Stimulated activated CD4-positive, alpha-beta T cell treated with anti-CD3 and anti-CD28 coated beads, Interleukin-4, amount 100 ng/mL, for 24 hours (primary cell): ENCODE data around the gene MTUS2.

Experiments
- DNase-seq: peaks from one replicate; pipeline ENCODE4 v3.0.0-alpha.2; 2020

Gene MTUS2

DNA sequence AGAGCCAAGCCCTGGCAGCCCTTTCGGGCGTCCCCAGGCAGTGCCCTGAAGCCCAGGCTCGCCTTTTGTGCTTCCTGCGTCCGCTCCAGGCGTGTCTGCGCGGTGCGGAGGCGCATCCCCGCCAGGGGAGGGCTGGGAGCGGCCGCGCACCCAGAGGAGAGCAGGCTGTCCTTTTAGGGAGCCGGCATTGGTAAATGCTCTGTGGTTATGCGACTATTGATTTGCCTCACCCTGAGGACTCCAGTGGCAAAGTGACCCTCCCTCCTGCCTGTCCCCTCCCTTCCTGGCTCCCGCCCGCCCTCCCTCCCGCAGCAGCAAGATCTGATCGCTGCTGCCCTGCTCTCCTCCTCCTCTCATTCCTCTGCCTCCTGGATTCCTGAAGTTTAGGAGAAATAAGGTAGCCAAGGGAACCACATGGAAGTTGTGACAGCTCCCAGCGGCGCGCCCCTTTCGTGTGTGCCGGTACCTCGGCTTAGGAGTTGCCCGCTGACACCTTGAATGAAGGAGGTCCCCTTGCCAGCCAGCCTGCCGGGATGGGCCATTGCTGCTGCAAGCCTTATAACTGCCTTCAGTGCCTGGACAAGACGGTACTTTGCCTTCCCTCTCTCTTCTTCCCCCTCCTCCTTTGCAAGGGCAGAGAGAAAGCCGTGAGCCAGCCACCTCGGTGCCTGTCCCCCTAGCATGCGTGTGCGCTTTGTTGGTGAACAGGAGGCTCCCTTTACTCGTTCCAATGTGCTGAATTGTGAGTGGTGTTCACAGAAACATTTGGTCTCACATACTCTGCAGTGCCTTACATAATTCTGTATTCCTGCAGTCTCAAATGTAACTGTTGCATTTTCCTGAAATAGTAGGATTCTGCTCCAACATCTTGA lies 608.4 kb downstream of the MTUS2 start:
- DNase-seq, result no peak

DNA sequence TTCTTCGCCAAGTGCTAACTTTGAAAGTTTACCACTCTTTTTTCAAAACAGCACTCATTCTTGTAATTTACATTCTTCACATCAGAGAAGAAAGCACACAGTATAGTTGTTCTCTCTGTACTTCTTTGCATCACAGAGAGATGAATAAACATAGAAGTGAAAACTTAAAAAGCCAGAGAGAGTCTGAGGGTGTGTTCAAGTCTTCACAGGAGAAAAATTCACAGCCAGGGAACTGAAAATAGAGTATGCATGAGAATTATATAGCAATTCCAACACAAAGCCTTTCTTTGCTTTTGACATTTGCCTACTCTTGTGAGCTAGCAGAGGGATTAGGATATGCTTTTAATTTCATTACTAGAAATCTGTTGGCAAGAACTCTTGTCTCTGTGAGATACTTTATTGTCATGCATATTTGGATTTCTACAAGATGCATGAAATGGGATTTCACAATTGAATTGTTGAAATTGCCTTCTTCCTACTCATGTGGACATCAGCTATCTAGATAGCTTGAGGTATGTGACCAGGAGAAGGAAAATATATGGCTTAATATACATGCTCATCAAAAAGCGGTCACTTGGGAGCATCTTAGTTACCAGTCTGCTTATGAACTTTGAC lies 609.3 kb downstream of the MTUS2 start:
- DNase-seq, result no peak

DNA sequence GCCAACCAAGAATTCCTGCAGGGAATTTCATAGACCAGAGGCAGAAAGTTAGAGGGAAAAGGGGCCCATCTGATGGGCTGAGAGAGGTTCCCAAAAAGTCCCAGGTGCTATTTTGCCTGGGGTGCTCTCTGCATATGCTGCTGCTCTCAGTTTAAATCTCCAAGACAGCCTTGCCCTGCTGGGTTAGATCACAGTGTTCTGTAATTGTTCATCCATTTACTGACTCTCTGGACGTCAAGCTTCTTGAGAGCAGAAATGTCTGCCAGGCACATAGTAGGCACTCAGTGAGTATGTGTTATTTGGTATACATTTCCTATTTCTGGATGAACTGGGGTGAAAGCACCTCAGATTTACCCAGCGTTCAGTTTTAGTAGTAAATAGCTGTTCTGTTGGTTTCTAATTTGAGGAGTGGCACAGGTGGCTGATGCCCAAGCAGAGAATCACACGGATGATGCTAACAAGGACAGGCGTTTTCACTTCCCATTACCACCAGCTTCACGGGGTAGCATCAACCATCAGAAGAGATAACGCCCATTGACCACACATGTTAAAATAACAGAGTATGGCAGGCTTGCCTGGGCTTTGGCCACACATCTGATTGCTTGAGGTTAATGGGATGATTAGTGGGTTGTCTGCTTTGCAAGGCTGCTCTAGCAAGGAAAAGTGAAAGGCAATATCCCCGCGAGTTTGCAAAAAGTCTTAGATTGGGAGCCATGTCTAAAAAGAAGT lies 614.2 kb downstream of the MTUS2 start:
- DNase-seq, result no peak

DNA sequence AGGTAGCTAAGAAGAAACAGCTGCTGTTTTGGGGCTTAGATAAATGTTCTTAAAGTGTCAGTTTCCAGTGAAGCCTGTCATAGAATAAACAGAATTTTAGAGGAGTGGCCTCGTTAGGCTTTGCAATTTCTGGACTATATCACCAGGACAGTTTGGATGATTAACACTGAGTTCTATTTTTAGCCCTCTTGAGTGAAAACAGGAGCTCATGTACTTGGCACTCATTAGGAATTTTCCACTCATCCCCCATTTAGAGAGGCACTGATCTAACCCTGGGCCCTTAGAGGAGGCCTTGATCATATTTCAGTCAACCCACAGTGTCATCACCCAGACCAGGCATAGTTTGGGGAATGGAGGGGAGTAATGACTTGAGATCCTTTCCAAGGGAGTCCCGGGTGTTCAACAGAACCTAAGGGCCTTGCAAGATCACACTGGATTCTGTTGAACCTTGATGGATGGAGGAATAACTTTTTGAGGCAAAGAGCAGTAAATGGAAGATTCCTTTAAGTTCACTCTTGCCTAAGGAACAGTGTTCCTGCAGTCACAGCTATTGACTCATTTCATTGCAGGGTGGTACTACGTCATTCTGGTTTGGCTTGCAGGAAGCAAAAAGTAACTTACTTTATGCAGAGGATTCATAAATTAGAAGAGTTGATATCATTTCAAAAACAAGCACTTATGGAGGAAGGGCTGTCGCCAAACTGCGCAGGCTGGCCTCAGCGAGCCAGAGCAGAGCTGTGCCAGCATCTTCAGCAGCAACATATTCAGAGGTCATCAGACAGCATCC lies 615.2 kb downstream of the MTUS2 start:
- no peak for DNase-seq

DNA sequence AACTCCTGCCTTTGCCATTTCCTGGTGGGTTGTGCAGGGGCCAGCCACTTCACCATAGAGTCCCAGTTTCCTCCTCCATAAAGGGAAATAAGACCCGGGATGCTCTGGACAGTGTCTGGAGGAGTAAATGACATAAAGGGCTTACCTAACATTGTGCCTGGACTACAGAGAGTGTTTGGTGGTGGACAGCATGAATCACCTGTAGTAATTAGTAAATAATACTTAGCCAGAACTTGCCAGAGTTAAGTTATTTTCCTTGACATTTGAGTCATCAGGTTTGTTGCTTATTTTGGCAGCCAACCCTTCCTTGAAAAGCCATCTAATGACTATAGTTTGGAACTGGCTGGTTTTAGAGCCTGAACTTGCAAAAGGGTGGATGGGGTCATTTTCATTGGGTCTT lies 616.2 kb downstream of the MTUS2 start:
- no peak for DNase-seq

DNA sequence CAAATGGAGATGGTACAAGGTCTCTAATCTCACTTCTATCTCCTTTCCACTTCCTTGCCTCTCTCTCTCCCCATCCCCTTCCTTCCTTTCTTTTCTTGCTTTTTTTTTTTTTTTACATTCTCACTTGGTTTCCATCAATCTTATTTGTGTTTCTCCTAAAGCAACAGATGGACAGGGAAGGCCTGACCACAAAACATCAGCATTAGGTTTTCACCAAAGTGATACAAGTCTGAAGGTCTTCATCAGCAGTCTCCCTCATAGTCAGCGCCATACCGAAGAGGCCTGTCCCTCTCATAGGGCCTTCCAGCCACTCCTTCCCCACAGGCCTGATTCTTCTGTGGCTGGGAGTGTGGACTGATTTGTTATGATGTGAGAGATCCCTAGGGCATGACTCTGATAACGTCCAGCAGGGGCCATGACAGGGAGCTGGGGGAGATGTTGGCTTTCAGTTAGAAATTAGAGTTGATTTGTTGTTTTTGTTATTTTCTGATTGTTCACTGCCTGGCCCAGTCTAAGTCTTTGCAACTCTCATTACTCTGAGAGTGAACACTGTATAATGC lies 616.7 kb downstream of the MTUS2 start:
- no peak for DNase-seq

DNA sequence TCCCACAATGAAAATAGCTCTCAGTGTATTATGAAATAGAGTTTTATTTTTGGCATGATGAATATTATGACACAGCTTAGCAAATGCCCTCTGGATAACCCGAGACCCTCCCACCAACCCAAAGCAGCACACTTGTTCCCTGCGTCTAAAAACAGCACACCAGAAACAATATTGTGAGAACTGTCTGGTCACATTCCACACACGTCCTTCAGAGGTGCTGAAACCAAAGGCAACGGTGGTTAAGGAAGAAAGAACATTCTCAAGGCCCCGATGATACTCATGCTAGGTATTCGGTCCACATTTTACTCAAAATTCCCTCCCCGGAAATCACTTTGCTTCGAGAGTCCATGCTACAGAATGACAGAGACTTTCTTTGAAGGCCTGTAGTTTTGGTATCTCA lies 618.6 kb downstream of the MTUS2 start:
- no peak for DNase-seq

DNA sequence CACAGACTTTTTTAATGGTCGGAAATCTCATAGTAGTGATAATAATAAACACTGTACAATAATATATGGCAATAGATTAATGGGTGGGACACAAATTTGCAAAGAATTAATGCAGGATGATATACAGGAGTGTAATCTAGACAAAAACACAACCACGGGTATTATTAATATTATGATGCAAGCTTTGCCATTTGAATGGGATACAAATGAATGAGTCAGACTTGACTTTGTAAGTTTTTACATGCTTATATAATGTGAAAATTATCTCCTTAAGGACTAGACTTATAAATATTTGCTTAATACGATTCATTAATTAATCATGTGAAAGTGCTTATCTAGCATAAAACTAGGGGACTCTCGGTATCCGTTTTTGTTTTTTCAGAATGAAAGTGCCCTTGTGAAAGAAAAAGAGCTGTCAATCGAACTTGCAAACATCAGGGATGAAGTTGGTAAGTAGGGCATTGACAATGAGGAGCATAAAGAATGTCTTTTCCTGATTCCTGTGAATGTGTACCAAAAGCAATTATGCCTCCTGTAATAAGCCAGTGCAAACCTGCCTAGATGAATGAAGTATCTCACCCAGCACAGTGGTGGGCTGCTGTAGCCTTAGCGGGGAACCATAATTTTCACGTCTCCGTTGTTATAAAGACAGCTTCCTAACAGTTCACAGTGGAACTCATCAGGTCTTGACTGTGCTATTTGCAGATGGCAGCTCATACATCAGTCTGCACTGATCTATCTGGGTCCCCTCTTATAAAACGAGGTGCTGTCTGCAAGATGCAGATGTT lies 619.7 kb downstream of the MTUS2 start:
- DNase-seq, result no peak

DNA sequence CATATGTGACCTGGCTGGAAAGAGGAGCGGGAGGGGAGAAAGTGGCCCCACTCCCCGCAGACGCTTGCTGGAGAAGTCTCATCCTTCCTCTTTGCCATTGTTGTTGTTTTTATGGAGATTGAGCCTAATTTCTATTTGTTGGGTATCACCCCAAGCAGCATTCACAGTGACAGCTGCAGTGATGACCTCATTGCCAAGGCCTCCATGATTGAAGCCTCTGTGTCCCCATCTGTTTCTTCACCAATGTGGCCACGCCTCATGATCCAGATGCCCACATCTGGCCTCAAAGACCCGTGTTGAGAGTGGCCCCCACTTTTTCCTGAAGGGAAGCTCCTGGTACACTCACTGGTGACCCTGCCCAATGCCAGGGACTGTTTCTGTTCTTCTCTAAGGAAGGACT lies 621.2 kb downstream of the MTUS2 start:
- DNase-seq, result no peak

DNA sequence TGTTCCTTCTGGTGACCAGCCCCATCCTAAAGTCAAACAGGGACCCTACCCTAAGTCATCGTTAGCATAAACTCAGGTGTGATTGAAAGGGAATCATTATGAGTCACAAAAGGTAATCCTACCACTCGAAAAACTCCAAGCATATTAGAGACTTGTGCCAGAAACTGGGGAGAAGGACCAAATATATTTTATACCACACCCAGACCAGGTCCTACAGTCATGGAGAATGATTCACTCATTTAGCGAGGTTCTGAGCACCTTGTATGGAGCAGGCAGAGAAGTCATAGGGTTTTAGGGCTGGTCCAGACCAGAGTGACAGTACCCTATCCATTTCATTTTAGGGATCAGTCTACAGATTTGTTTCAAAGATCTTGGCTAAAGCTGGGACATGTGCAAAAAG lies 625.9 kb downstream of the MTUS2 start:
- DNase-seq, result no peak

DNA sequence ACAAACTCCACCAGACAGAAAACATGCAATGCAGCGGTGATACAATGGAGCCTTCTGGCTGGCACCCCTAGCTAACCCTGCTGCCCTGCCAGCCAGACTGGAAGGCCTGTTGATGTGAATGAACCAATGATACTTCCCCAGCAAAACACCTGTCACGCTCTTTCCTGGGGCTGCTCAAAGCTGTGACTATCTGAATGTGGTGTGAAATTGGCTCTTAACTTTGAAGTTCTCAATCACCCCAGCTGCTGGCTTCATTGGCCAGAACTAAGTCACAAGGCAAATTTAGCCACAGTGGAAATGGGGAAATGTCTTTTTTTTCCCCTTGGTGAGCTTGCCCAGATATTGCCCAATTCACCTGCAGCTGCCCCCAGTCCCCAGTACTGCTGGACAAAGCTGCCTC lies 628.0 kb downstream of the MTUS2 start:
- no peak for DNase-seq

DNA sequence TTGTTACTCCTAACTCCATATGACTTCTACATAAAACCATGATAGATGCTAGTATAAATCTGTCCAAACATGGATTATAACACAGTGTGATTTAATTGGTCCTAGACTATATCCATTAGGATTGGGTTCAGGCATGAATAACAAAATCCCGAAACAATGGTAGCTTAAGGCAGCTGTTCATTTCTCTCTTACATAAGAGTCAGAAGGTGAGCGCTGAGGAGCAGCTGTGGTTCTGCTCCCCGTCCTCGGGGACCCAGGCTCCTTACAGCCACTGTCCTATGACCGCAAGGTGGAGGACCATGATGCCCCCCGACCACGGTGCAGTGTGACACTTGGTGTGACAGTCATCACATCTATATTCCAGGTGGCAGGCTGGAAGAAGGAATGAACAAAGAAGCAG lies 629.6 kb downstream of the MTUS2 start:
- DNase-seq, result no peak

DNA sequence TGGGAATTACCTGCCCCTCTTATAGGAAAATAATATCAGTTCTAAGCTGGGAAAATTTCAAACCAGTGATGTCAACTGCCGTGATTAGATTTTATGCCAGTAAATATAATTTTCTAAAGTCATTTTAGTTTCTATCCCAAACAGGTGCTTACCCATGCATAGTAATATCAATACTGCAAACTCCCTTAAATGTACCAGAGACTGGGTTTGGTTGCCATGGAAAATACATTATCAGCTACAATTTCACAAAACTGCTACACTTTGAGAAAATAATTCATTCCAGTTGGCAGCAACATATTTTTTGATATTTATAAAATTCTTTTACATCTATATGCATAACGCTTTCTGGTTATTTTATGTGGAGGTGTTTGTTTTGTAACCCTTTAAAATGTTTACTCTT lies 631.8 kb downstream of the MTUS2 start:
- no peak for DNase-seq

DNA sequence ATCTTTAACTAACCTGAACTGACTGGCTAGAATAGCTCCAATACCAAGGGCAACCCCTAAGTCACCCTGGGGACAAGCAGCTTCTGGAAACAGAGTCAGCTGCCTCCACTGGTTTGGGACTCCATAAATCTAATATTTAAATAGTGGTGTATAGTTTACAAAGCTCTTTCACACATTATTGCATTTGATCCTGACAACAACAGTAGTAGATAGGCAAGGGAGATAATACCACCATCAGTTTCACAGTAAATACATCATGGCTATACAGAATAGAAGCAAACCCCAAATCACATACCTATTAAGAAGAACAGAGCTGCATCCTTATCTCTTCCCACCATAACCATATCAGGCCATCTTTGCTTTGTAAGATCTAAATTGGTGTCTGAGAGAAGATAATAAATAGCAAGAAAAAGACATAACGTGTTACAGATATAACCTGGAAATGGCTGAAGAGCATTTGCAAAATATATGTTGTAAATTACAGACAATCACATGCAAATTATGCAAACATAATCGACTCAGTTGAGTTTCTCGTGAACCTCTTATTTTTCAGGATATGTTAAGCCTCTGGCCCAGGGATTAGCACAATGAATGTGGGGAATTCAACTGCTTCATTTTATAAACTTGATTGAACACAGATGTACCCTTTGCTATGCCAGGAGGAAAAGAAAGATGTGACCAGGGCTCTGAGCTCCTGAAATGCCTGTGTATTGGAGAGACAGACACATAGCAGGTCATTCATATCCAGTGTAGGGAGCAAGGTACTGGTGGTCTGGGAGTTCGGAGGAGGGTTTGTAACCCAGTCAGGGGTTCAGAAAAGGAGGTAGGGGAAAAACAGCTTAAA lies 632.9 kb downstream of the MTUS2 start:
- no peak for DNase-seq

DNA sequence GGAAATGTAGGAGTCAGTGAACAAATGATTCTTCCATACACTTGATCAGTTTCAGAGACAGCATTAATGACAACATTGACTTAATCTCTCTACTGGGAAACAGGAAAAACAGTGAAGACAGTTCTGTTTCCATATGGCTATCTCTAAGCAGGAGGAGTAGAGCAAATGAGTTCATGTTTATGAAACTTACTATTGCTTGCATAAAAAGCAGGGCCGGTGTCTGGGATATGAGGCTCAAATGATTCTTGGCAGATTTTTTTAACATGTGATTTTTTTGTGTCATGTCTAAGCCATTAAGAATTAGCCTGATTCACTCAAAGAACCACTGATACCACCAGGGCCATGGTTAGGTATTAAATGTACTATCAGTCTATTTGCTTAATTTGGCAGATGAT lies 633.5 kb downstream of the MTUS2 start:
- DNase-seq, result no peak

DNA sequence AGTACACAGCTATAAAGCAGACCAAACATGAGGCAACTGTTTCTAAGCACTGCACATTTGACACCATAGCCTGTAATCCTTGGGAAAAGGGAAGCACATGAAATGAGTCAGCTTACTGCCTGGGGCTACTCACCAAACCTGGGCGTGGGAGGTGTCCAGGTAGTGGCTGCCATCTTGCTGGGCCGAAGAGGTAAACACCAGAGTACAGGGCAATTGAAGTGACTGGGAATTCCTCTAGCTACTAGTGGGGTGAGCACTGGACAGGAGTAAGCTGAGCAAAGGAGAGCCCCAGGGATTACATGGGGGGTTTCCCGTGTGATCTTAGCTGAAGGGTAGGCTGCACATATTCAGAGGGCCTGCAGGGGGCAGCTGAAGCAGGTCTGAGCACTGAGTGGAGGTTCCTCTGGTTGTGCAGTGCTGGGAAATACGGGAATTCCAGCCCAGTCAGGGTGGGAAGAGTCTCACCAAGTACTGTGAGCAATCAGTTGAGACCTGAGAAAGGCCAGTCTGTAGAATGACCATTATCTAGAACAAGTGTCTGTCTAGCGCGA lies 634.9 kb downstream of the MTUS2 start:
- DNase-seq, result no peak

DNA sequence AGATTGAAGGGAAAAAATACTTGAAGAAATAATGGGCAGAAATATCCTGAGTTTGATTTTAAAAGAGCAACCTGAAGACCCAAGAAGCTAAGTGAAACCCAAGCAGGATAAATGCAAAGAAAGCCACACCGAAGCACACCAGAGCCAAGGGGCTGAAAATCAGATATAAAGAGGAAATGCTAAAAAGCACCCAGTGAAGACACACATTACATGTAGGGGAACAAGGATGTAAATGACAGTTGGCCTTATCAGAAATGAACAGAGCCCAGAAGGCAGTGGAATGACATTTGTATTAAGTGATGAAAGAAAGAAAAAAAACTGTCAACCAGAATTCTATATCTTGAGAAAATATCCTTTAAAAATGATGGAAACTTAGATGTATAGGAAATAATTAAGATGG lies 636.3 kb downstream of the MTUS2 start:
- DNase-seq, result no peak

DNA sequence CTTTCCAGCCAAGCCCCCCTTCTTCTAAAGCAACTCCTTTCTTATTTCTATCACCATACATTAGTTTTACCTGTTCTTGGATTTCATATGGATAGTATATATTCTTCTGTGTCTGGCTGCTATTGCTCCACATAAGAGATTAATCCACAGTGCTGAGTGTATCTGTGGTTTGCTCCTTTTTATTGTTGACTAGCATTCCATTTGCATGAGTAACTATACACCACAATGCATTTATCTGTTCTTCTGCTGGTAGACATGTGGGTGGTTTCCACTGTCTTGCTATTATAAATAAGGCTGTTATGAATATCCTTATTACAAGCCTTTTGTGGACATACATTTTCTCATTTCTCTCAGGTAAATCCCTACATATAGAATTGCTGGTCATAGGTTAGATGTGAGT lies 637.2 kb downstream of the MTUS2 start:
- DNase-seq, result no peak

DNA sequence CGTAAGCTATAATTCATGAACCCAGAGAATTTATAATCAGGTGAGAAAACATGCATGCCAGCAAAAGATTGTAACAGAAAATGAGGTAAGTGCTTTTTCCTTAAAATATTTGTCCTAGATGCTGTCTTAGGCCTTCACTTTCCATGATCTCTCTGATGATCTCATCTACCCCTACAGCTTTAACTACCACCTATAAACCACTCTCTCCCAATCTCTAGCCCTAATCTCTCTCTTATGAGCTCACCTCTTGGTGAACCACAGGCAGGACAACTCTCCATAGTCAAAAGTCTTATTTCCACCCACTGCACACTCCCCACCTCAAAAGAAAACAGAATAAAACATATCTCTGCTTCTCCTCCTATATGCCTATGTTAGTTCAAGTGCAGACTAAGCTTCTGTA lies 638.3 kb downstream of the MTUS2 start:
- no peak for DNase-seq

DNA sequence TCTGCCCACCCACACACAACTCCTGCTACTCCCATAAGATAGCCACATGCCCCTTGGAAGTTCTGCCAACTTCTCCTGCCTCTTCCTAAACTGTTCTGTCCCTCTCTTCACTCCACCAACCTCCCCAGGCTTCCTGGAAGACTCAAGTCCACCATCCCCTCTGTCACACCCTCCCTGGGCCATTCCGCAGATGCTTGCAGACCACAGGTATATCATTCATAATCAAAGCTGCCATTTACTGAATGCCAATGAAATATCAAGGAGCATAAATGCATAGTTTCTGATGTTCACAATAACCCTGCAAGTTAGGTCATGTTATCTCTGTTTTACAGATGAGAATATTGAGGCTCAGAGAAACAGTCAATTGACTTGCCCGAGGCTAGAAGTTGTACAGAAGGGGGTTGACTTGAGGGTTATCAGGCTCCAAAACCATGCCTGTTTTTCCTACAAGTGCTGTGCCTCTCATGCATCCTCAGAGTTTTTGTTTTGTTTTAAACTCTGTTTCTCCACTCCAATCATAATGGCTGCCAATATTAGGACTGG lies 639.7 kb downstream of the MTUS2 start:
- no peak for DNase-seq
